PC-9 (cell line): ENCODE data around the gene CXCR5. TPM values are rescaled to one million over a fixed set of nuclear protein-coding genes. Genes with fewer than 3 reads are reported as not detected.
A peak's percentile ranks its signal among the peaks of the same experiment; 100 is the strongest.

Source experiments
- BruUV-seq: library from RNA; stranded (reverse); fragments of 400-500 nt; replicated peaks from 2 replicates; lab custom pipeline; 2021; lab: Mats Ljungman, UMichigan
- CTCF ChIA-PET: fragments of 300-600 bp; sonication (Branson Sonifier 250); formaldehyde crosslinking; loops from one replicate; lab custom pipeline; 2022; ENCODE audit warnings: antibody characterized with exemption; lab: Charles Lee
- POLR2A ChIA-PET: fragments of 300-600 bp; sonication (Branson Sonifier 250); formaldehyde crosslinking; loops from one replicate; lab custom pipeline; 2022; ENCODE audit warnings: antibody characterized with exemption; ENCODE audit not compliant: unreplicated experiment; lab: Charles Lee
- DNase-seq, 2 experiments: peaks; one replicate each; pipeline versions ENCODE4 v3.0.0 to v3.0.0-alpha.2; 2015 to 2022; ENCODE audit warnings: mixed read lengths in 1 of 2
- H2AFZ ChIP-seq: fragments of 200-600 bp; sonication (generic); 2 replicates; pipeline ENCODE4 v1.8.1; 2017; ENCODE audit warnings: antibody characterized with exemption
- H3F3A ChIP-seq: fragments of 200-600 bp; sonication (generic); 2 replicates; pipeline ENCODE4 v1.8.1; 2017; ENCODE audit warnings: antibody characterized with exemption, mild to moderate bottlenecking, low read depth; ENCODE audit not compliant: insufficient read depth
- H3K27ac ChIP-seq: fragments of 200-600 bp; sonication (generic); 2 replicates; pipeline ENCODE4 v1.6.1; 2016; ENCODE audit warnings: mixed run types
- H3K27me3 ChIP-seq: fragments of 200-600 bp; sonication (generic); 2 replicates; pipeline ENCODE4 v1.6.1; 2016; ENCODE audit warnings: low read depth, mixed run types; ENCODE audit not compliant: insufficient read depth
- H3K36me3 ChIP-seq: fragments of 200-600 bp; sonication (generic); 2 replicates; pipeline ENCODE4 v1.6.1; 2016; ENCODE audit warnings: low read depth, mixed run types
- H3K4me1 ChIP-seq: fragments of 200-600 bp; sonication (generic); replicated peaks from 2 replicates; pipeline ENCODE4 v1.6.1; 2016; ENCODE audit warnings: mixed run types; ENCODE audit not compliant: insufficient read depth
- H3K4me2 ChIP-seq: fragments of 200-600 bp; sonication (generic); 2 replicates; pipeline ENCODE4 v1.6.1; 2017; ENCODE audit warnings: mixed run types
- H3K4me3 ChIP-seq: fragments of 200-600 bp; sonication (generic); 2 replicates; pipeline ENCODE4 v1.6.1; 2016; ENCODE audit warnings: mixed run types
- H3K79me2 ChIP-seq: fragments of 200-600 bp; sonication (generic); 2 replicates; pipeline ENCODE4 v1.6.1; 2017; ENCODE audit warnings: low read depth, mixed run types
- H3K9me2 ChIP-seq: fragments of 200-600 bp; sonication (generic); 2 replicates; pipeline ENCODE4 v1.8.1; 2017; ENCODE audit warnings: mild to moderate bottlenecking; ENCODE audit not compliant: insufficient read depth
- H3K9me3 ChIP-seq: fragments of 200-600 bp; sonication (generic); 2 replicates; pipeline ENCODE4 v1.8.1; 2016; ENCODE audit warnings: low read depth; ENCODE audit not compliant: insufficient read depth
- H4K20me1 ChIP-seq: fragments of 200-600 bp; sonication (generic); 2 replicates; pipeline ENCODE4 v1.8.1; 2017; ENCODE audit not compliant: insufficient read depth
- EZH2 ChIP-seq: fragments of 200-600 bp; sonication (generic); IDR thresholded peaks from 2 replicates; pipeline ENCODE4 v1.8.0; 2017; ENCODE audit warnings: antibody characterized with exemption, low read depth
- intact Hi-C: fragments of 100-400 bp; cut with micrococcal nuclease; formaldehyde crosslinking; loops from one replicate; pipeline ENCODE4 v1.10.0; 2022; ENCODE audit not compliant: unreplicated experiment
- total RNA-seq: library from RNA; stranded (reverse); gene quantifications from 2 replicates; pipeline ENCODE4 v1.2.3, GENCODE V29; 2021
- TF ChIP-seq, protein P1 (sequence below): fragments of 200-600 bp; sonication (generic); conservative IDR thresholded peaks from 2 replicates; pipeline ENCODE4 v1.6.1; 2017; ENCODE audit warnings: mixed run types, antibody characterized with exemption, mild to moderate bottlenecking, moderate library complexity

Gene CXCR5
- total RNA-seq, 1 experiment from 2014 or later: not detected

- no peak for TF ChIP-seq EZH2
- TF ChIP-seq, protein P1, sequence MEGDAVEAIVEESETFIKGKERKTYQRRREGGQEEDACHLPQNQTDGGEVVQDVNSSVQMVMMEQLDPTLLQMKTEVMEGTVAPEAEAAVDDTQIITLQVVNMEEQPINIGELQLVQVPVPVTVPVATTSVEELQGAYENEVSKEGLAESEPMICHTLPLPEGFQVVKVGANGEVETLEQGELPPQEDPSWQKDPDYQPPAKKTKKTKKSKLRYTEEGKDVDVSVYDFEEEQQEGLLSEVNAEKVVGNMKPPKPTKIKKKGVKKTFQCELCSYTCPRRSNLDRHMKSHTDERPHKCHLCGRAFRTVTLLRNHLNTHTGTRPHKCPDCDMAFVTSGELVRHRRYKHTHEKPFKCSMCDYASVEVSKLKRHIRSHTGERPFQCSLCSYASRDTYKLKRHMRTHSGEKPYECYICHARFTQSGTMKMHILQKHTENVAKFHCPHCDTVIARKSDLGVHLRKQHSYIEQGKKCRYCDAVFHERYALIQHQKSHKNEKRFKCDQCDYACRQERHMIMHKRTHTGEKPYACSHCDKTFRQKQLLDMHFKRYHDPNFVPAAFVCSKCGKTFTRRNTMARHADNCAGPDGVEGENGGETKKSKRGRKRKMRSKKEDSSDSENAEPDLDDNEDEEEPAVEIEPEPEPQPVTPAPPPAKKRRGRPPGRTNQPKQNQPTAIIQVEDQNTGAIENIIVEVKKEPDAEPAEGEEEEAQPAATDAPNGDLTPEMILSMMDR: no peak
- CTCF ChIA-PET: interaction anchor here (0.6 kb wide), 1 partner anchor 93 kb away, joined by 6 read pairs; no protein-coding TSS in a partner anchor
- Histone ChIP-seq H3K36me3 (no peaks in the 10 kb centered on the region), H3K9me2 (no peaks in the 10 kb centered on the region), H3K79me2 (no peaks in the 10 kb centered on the region), H3K4me1 (peaks cover 27% of the 10 kb centered on the region), H3F3A (peaks cover 11% of the 10 kb centered on the region; the same call in 1 of the 2 replicates), H3K4me2 (no peak overlapping the region), H3K27ac (no peak overlapping the region), H2AFZ (no peak overlapping the region), H3K27me3 (no peaks in the 10 kb centered on the region), H3K9me3 (no peaks in the 10 kb centered on the region), H4K20me1 (no peaks in the 10 kb centered on the region), H3K4me3 (no peak overlapping the region)
- POLR2A ChIA-PET: no interaction called here
- BruUV-seq: no TSS peak
- DNase-seq: no peak
- intact Hi-C loops: no loop called here
These were observed 2.3 kb downstream of the CXCR5 start for GRCh38 chr11:118885831-118886565.

GRCh38 chr11:118886681-118887111 lies 3.0 kb downstream of the CXCR5 start:
- BruUV-seq: no TSS peak
- TF ChIP-seq, protein P1: no peak
- TF ChIP-seq EZH2: no peak
- Histone ChIP-seq H3K9me2 (no peaks in the 10 kb centered on the region), H3F3A (peaks cover 7% of the 10 kb centered on the region; the same call in 1 of the 2 replicates), H4K20me1 (no peaks in the 10 kb centered on the region), H3K4me2 (no peak overlapping the region), H3K79me2 (no peaks in the 10 kb centered on the region), H3K36me3 (no peaks in the 10 kb centered on the region), H3K27ac (no peak overlapping the region), H3K27me3 (no peaks in the 10 kb centered on the region), H3K4me1 (peaks cover 27% of the 10 kb centered on the region), H3K4me3 (no peak overlapping the region), H3K9me3 (no peaks in the 10 kb centered on the region), H2AFZ (no peak overlapping the region)
- no peak for DNase-seq
- ChIA-PET CTCF (interaction anchor here (0.7 kb wide), 1 partner anchor 395 kb away, joined by 4 read pairs; no protein-coding TSS in a partner anchor), POLR2A (no interaction called here)
- intact Hi-C loops: no loop called here

- no peak overlapping the region for H3K4me3 ChIP-seq
- TF ChIP-seq, protein P1: no peak
- no peak for TF ChIP-seq EZH2
- peak overlapping the region; percentile 51 for H3K4me2 ChIP-seq
- intact Hi-C loops: no loop called here
- H3F3A ChIP-seq: peaks cover 7% of the 10 kb centered on the region; the same call in 1 of the 2 replicates
- H3K4me1 ChIP-seq: peaks cover 27% of the 10 kb centered on the region
- no peak overlapping the region for H3K27ac ChIP-seq
- no peak for DNase-seq
- no peaks in the 10 kb centered on the region for H3K9me3 ChIP-seq
- no peak overlapping the region for H2AFZ ChIP-seq
- no TSS peak for BruUV-seq
- no peaks in the 10 kb centered on the region for H3K27me3 ChIP-seq
- ChIA-PET POLR2A (no interaction called here), CTCF (interaction anchor here (0.7 kb wide), 1 partner anchor 395 kb away, joined by 4 read pairs; no protein-coding TSS in a partner anchor)
- no peaks in the 10 kb centered on the region for H4K20me1 ChIP-seq
- no peaks in the 10 kb centered on the region for H3K79me2 ChIP-seq
- no peaks in the 10 kb centered on the region for H3K36me3 ChIP-seq
- no peaks in the 10 kb centered on the region for H3K9me2 ChIP-seq
These were observed 3.5 kb downstream of the CXCR5 start for GRCh38 chr11:118887206-118887605.
